Astrocyte (in vitro differentiated cells and primary cell): ENCODE data around the gene VASP. TPM values are rescaled to one million over a fixed set of nuclear protein-coding genes. Genes with fewer than 3 reads are reported as not detected.

Experiments
- DNase-seq: peaks from one replicate; pipeline ENCODE4 v3.0.0-alpha.2; 2010; ENCODE audit warnings: low read depth
- FAIRE-seq: peaks from 2 replicates; lab custom pipeline; 2011; peaks lifted over from hg19 to GRCh38; lab: Jason Lieb, UNC
- H2AFZ ChIP-seq: 2 replicates; pipeline ENCODE4 v1.6.0; 2012; ENCODE audit warnings: low read depth, low read length, inconsistent platforms
- H3K27ac ChIP-seq: 2 replicates; pipeline ENCODE4 v1.5.1; 2011; ENCODE audit warnings: low read depth, low read length, inconsistent platforms
- H3K27me3 ChIP-seq: 2 replicates; pipeline ENCODE4 v1.6.0; 2011; ENCODE audit warnings: low read length, inconsistent platforms; ENCODE audit not compliant: insufficient read depth
- H3K36me3 ChIP-seq: 2 replicates; pipeline ENCODE4 v1.5.1; 2011; ENCODE audit warnings: low read length, inconsistent platforms; ENCODE audit not compliant: insufficient read depth
- H3K4me1 ChIP-seq: 2 replicates; pipeline ENCODE4 v1.5.1; 2011; ENCODE audit warnings: low read length, inconsistent platforms; ENCODE audit not compliant: insufficient read depth
- H3K4me2 ChIP-seq: 2 replicates; pipeline ENCODE4 v1.6.0; 2012; ENCODE audit warnings: low read length, inconsistent platforms
- H3K4me3 ChIP-seq: 2 replicates; pipeline ENCODE4 v1.5.1; 2011; ENCODE audit warnings: low read depth, mild to moderate bottlenecking, low read length, inconsistent platforms; ENCODE audit not compliant: insufficient read depth
- H3K79me2 ChIP-seq: 2 replicates; pipeline ENCODE4 v1.6.0; 2012; ENCODE audit warnings: mild to moderate bottlenecking, low read length, inconsistent platforms; ENCODE audit not compliant: insufficient read depth
- H3K9ac ChIP-seq: 2 replicates; pipeline ENCODE4 v1.6.0; 2012; ENCODE audit warnings: mild to moderate bottlenecking, low read length, inconsistent platforms
- H3K9me3 ChIP-seq: 2 replicates; pipeline ENCODE4 v1.5.1; 2012; ENCODE audit warnings: low read depth, mild to moderate bottlenecking, low read length, inconsistent platforms; ENCODE audit not compliant: insufficient read depth
- H4K20me1 ChIP-seq: 2 replicates; pipeline ENCODE4 v1.6.0; 2012; ENCODE audit warnings: low read length, inconsistent platforms; ENCODE audit not compliant: insufficient read depth
- H3K27ac Mint-ChIP-seq: one replicate; pipeline ENCODE4 v1.8.0; 2021; ENCODE audit warnings: mild to moderate bottlenecking, mixed read lengths; ENCODE audit not compliant: unreplicated experiment
- H3K27me3 Mint-ChIP-seq: one replicate; pipeline ENCODE4 v1.8.0; 2021; ENCODE audit warnings: low read depth, mixed read lengths; ENCODE audit not compliant: unreplicated experiment
- H3K36me3 Mint-ChIP-seq: one replicate; pipeline ENCODE4 v1.8.0; 2021; ENCODE audit warnings: low read depth, mixed read lengths; ENCODE audit not compliant: unreplicated experiment
- H3K4me1 Mint-ChIP-seq: one replicate; pipeline ENCODE4 v1.8.0; 2021; ENCODE audit warnings: low read depth, mixed read lengths; ENCODE audit not compliant: unreplicated experiment
- H3K4me3 Mint-ChIP-seq: one replicate; pipeline ENCODE4 v1.8.0; 2021; ENCODE audit warnings: mild to moderate bottlenecking, moderate library complexity, mixed read lengths; ENCODE audit not compliant: unreplicated experiment
- H3K9me3 Mint-ChIP-seq: one replicate; pipeline ENCODE4 v1.8.0; 2021; ENCODE audit warnings: mild to moderate bottlenecking, mixed read lengths; ENCODE audit not compliant: unreplicated experiment
- CTCF ChIP-seq: IDR thresholded peaks from 2 replicates; pipeline ENCODE4 v1.5.1; 2011; ENCODE audit warnings: low read depth, mild to moderate bottlenecking, inconsistent platforms, low read length, moderate library complexity; ENCODE audit not compliant: insufficient read depth
- EZH2 ChIP-seq: IDR thresholded peaks from 2 replicates; pipeline ENCODE4 v1.6.1; 2012; ENCODE audit warnings: mild to moderate bottlenecking, low read length, inconsistent platforms; ENCODE audit not compliant: insufficient read depth
- total RNA-seq: library from RNA; stranded (reverse); gene quantifications from 2 replicates; pipeline ENCODE4 v1.2.1, GENCODE V29; 2021

VASP gene
- total RNA-seq, 1 donor from 2014 or later: 222 TPM

- H3K4me1 Mint-ChIP-seq: no peaks in the 10 kb centered on the region
- no peak overlapping the region for H3K4me3 Mint-ChIP-seq
- no peak for FAIRE-seq
These were observed 62.5 kb downstream of the VASP start for GRCh38 chr19:45569619-45570421.

GRCh38 chr19:45571457-45572220 is 64.4 kb downstream of the VASP start:
- Histone ChIP-seq H3K4me1 (peaks cover 18% of the 10 kb centered on the region), H4K20me1 (peaks cover 20% of the 10 kb centered on the region), H3K27me3 (no peaks in the 10 kb centered on the region), H3K4me3 (no peak overlapping the region), H3K4me2 (no peak overlapping the region), H3K9me3 (no peaks in the 10 kb centered on the region), H3K9ac (no peak overlapping the region), H3K79me2 (peaks cover 41% of the 10 kb centered on the region), H3K27ac (no peak overlapping the region), H3K36me3 (no peaks in the 10 kb centered on the region), H2AFZ (no peak overlapping the region)
- Mint-ChIP-seq H3K4me3 (no peak overlapping the region), H3K27me3 (no peaks in the 10 kb centered on the region), H3K4me1 (peaks cover 4% of the 10 kb centered on the region), H3K27ac (no peak overlapping the region), H3K36me3 (no peaks in the 10 kb centered on the region), H3K9me3 (no peaks in the 10 kb centered on the region)
- DNase-seq (no peak), FAIRE-seq (no peak)
- TF ChIP-seq CTCF: no peak
- TF ChIP-seq EZH2: no peak

More at GRCh38 chr19:45569619-45570421, 62.5 kb downstream of the VASP start:
- H3K27me3 ChIP-seq: no peaks in the 10 kb centered on the region
- H4K20me1 ChIP-seq: peaks cover 20% of the 10 kb centered on the region
- H3K9me3 ChIP-seq: no peaks in the 10 kb centered on the region
- Mint-ChIP-seq H3K27me3 (no peaks in the 10 kb centered on the region), H3K9me3 (no peaks in the 10 kb centered on the region), H3K27ac (no peak overlapping the region), H3K36me3 (no peaks in the 10 kb centered on the region)
- H3K4me3 ChIP-seq: no peak overlapping the region
- peaks cover 29% of the 10 kb centered on the region for H3K79me2 ChIP-seq
- H3K4me1 ChIP-seq: peaks cover 9% of the 10 kb centered on the region
- H3K36me3 ChIP-seq: no peaks in the 10 kb centered on the region
- TF ChIP-seq CTCF: peak; percentile 77
- no peak for TF ChIP-seq EZH2
- DNase-seq: no peak
- H3K4me2 ChIP-seq: no peak overlapping the region
- no peak overlapping the region for H2AFZ ChIP-seq
- no peak overlapping the region for H3K27ac ChIP-seq
- no peak overlapping the region for H3K9ac ChIP-seq
